ENCODE data around the gene OTUD4. TPM values are rescaled to one million over a fixed set of nuclear protein-coding genes. Genes with fewer than 3 reads are reported as not detected.

Gene OTUD4
- total and polyA plus RNA-seq, 2 donors = 15.3 to 18.8 TPM

DNA sequence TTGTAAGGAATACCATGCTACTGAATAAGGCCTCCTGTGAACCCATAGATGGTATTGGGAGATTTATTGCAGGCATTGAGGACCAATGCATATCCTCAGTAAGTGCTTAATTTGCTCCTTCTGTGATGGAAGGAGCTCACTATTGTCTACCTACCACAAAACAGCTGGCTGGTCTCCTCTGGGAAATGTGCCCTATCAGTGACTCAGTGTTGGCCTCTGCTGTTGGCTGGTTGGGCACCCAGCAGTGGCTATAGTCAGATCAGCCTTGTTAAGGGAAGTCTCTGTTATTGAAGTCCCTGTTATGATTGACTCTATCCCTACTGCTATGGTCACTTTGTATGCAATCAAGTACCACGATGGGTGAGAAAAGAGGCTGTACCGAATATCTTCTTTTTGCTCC lies 27.5 kb upstream of the OTUD4 start:
- no peaks in the 10 kb centered on the region for H3K9me3 ChIP-seq (ENCODE audit: control insufficient read depth in 2 of 2, insufficient read depth in 1 of 2, low read length in 1 of 2)
- WGBS = 98% methylated on average over 2 of the region's 2 CpGs

DNA sequence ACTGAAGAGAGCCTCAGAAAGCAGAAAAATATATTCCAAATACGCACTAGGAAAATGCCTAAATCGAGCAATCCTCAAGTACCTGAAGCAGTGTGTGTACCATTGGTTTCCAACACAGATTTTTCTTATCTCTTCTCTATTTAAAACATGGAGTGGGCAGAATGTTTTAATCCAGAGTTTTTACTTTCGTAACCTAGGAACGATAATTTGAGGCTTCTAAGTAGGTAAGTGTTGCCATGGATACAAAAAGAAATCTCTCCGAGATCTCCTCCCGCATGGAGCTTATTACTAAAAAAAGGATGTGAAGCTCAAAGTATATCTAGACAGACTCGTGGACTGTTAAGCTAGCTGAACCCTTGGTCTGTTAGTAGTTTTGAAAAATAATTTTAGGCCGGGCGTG lies 23.0 kb upstream of the OTUD4 start:
- no peaks in the 10 kb centered on the region for H3K9me3 ChIP-seq (ENCODE audit: control insufficient read depth in 2 of 2, insufficient read depth in 1 of 2, low read length in 1 of 2)
- DNase-seq (ENCODE audit: low read depth in 6 of 9, low spot score in 9 of 9) = no peak
- H3K27me3 ChIP-seq (ENCODE audit: control insufficient read depth in 2 of 2, insufficient read depth in 1 of 2, low read length in 1 of 2) = no peaks in the 10 kb centered on the region
- H3K36me3 ChIP-seq (ENCODE audit: control insufficient read depth in 2 of 2, insufficient read depth in 2 of 2, low read length in 1 of 2) = no peaks in the 10 kb centered on the region
- WGBS = 98% methylated on average over 9 of the region's 9 CpGs
- H3K4me1 ChIP-seq (ENCODE audit: control insufficient read depth in 2 of 2, insufficient read depth in 2 of 2, low read length in 2 of 2) = no peaks in the 10 kb centered on the region
- no peak overlapping the region for H3K27ac ChIP-seq (ENCODE audit: low read depth in 1 of 2, low read length in 1 of 2)
- no peak overlapping the region for H3K4me3 ChIP-seq (ENCODE audit: low read length in 2 of 2)

More for the DNA sequence above, 27.5 kb upstream of the OTUD4 start:
- no peaks in the 10 kb centered on the region for H3K27me3 ChIP-seq (ENCODE audit: control insufficient read depth in 2 of 2, insufficient read depth in 1 of 2, low read length in 1 of 2)
- no peak for DNase-seq (ENCODE audit: low read depth in 6 of 9, low spot score in 9 of 9)
- no peaks in the 10 kb centered on the region for H3K36me3 ChIP-seq (ENCODE audit: control insufficient read depth in 2 of 2, insufficient read depth in 2 of 2, low read length in 1 of 2)
- no peak overlapping the region for H3K27ac ChIP-seq (ENCODE audit: low read depth in 1 of 2, low read length in 1 of 2)
- no peaks in the 10 kb centered on the region for H3K4me1 ChIP-seq (ENCODE audit: control insufficient read depth in 2 of 2, insufficient read depth in 2 of 2, low read length in 2 of 2)
- H3K4me3 ChIP-seq (ENCODE audit: low read length in 2 of 2) = no peak overlapping the region

DNA sequence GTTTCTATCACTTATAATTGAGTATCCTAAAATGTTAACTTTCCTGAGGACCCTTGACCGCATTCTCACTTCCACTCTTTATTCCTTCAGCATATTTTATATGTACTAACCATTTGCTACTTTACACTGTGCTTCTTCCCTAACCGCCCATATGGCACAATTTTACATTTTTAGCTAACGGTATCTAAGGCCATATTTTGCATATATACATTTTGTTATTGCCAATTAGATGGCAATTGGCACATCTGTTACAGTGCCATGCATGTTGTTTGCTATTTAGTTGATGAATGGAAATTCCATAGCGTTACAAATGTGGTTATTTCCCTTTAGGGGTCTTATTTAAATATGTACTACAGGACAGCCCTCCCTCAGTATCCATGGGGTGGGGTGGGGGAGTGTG lies 20.0 kb upstream of the OTUD4 start:
- Histone ChIP-seq H3K27ac (ENCODE audit: low read depth in 1 of 2, low read length in 1 of 2) (no peak overlapping the region), H3K4me1 (ENCODE audit: control insufficient read depth in 2 of 2, insufficient read depth in 2 of 2, low read length in 2 of 2) (no peaks in the 10 kb centered on the region), H3K4me3 (ENCODE audit: low read length in 2 of 2) (no peak overlapping the region), H3K9me3 (ENCODE audit: control insufficient read depth in 2 of 2, insufficient read depth in 1 of 2, low read length in 1 of 2) (no peaks in the 10 kb centered on the region), H3K27me3 (ENCODE audit: control insufficient read depth in 2 of 2, insufficient read depth in 1 of 2, low read length in 1 of 2) (no peaks in the 10 kb centered on the region), H3K36me3 (ENCODE audit: control insufficient read depth in 2 of 2, insufficient read depth in 2 of 2, low read length in 1 of 2) (no peaks in the 10 kb centered on the region)
- DNase-seq (ENCODE audit: low read depth in 6 of 9, low spot score in 9 of 9) = no peak
- 98% methylated on average over 4 of the region's 4 CpGs for WGBS

DNA sequence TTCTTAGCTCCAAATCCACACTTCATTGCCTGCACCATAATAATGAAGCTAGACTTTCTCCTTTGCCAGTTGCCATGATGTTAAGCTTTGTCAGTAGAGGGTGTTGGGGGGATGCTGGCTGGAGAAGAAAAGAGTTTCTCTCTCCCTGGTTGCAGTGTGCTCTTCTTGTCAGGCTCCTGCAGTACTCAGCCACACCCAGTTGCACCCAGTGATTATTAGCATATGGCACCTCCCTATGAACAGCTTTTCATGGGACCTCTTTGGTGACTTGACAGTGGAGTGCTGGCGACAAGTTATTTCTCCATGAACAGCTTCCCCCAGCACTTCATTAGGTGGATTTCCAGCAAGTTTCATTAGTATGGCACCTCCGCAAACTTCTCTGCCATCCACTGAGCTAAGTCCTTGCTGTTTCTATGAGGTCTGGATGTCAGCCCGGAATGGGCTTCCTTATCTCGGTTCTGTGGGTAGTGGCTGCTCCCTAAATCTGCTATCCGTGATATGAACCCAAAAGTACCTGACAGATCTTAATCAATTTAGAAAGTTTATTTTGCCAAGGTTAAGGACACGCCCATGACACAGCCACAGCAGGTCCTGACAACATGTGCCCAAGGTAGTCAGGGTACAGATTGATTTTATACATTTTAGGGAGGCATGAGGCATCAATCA lies 18.8 kb upstream of the OTUD4 start:
- Histone ChIP-seq H3K4me3 (ENCODE audit: low read length in 2 of 2) (no peak overlapping the region), H3K27me3 (ENCODE audit: control insufficient read depth in 2 of 2, insufficient read depth in 1 of 2, low read length in 1 of 2) (no peaks in the 10 kb centered on the region), H3K9me3 (ENCODE audit: control insufficient read depth in 2 of 2, insufficient read depth in 1 of 2, low read length in 1 of 2) (no peaks in the 10 kb centered on the region), H3K27ac (ENCODE audit: low read depth in 1 of 2, low read length in 1 of 2) (no peak overlapping the region), H3K4me1 (ENCODE audit: control insufficient read depth in 2 of 2, insufficient read depth in 2 of 2, low read length in 2 of 2) (no peaks in the 10 kb centered on the region), H3K36me3 (ENCODE audit: control insufficient read depth in 2 of 2, insufficient read depth in 2 of 2, low read length in 1 of 2) (no peaks in the 10 kb centered on the region)
- no peak for DNase-seq (ENCODE audit: low read depth in 6 of 9, low spot score in 9 of 9)
- 97% methylated on average over 6 of the region's 6 CpGs for WGBS

DNA sequence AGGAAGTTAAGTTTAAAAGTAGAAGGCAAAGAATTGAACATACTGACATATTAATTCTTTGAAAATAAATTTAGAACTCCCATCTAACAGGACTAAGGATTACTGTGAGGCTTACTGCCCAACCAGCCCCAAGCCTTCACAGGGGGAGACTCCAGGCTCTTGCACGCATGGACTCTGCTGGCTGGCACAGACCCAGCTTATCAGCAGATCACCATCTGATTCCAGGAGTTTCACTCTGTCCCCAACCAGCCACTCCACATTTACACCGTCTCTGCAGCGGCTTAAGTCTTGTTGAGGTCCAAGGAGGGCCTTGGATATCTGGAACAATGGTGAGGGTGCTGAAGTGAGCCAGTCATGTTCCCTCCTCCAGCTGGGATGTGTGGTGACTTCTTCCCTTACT lies 16.4 kb upstream of the OTUD4 start:
- WGBS = 92% methylated on average over 3 of the region's 3 CpGs

DNA sequence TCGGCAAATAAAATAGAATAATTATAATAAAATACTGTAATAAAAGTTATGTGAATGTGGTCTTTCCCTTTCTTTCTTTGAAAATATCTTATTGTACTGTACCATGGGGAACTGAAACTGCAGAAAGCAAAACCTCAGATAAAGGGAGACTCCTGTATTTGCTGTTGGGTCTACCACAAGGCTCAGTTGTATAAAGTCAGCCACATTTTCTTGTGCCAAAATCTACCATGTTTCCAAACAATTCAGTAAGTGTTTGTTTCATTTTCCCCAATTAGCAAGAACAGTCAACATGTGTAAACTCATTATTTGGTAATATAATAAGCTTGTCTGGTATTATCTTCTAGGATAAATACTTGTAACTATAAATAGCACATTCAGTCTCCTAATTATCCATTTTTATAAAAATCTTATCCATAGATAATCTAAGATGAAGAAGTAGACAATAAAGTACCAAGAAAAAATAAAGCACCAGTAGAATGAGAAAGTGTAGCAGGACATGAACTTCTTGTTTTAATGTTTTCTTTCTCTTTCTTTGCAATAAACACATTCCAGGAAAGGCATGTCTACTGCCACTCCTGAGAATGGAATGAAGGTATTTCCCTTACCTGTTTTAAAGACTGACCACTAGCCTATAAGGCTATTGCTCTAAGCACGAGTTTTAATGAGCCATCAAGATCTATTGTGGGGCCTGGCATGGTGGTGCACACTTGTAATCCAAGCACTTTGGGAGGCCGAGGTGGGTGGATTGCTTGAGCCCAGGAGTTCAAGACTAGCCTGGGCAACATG lies 15.0 kb upstream of the OTUD4 start:
- H3K9me3 ChIP-seq (ENCODE audit: control insufficient read depth in 2 of 2, insufficient read depth in 1 of 2, low read length in 1 of 2) = no peaks in the 10 kb centered on the region
- no peak overlapping the region for H3K27ac ChIP-seq (ENCODE audit: low read depth in 1 of 2, low read length in 1 of 2)
- 93% methylated on average over 3 of the region's 3 CpGs for WGBS
- H3K4me3 ChIP-seq (ENCODE audit: low read length in 2 of 2) = no peak overlapping the region
- DNase-seq (ENCODE audit: low read depth in 6 of 9, low spot score in 9 of 9) = no peak
- no peaks in the 10 kb centered on the region for H3K27me3 ChIP-seq (ENCODE audit: control insufficient read depth in 2 of 2, insufficient read depth in 1 of 2, low read length in 1 of 2)
- H3K4me1 ChIP-seq (ENCODE audit: control insufficient read depth in 2 of 2, insufficient read depth in 2 of 2, low read length in 2 of 2) = no peaks in the 10 kb centered on the region
- no peaks in the 10 kb centered on the region for H3K36me3 ChIP-seq (ENCODE audit: control insufficient read depth in 2 of 2, insufficient read depth in 2 of 2, low read length in 1 of 2)

More for the DNA sequence above, 16.4 kb upstream of the OTUD4 start:
- Histone ChIP-seq H3K36me3 (ENCODE audit: control insufficient read depth in 2 of 2, insufficient read depth in 2 of 2, low read length in 1 of 2) (no peaks in the 10 kb centered on the region), H3K4me1 (ENCODE audit: control insufficient read depth in 2 of 2, insufficient read depth in 2 of 2, low read length in 2 of 2) (no peaks in the 10 kb centered on the region), H3K27me3 (ENCODE audit: control insufficient read depth in 2 of 2, insufficient read depth in 1 of 2, low read length in 1 of 2) (no peaks in the 10 kb centered on the region), H3K4me3 (ENCODE audit: low read length in 2 of 2) (no peak overlapping the region), H3K27ac (ENCODE audit: low read depth in 1 of 2, low read length in 1 of 2) (no peak overlapping the region), H3K9me3 (ENCODE audit: control insufficient read depth in 2 of 2, insufficient read depth in 1 of 2, low read length in 1 of 2) (no peaks in the 10 kb centered on the region)
- DNase-seq (ENCODE audit: low read depth in 6 of 9, low spot score in 9 of 9) = no peak

DNA sequence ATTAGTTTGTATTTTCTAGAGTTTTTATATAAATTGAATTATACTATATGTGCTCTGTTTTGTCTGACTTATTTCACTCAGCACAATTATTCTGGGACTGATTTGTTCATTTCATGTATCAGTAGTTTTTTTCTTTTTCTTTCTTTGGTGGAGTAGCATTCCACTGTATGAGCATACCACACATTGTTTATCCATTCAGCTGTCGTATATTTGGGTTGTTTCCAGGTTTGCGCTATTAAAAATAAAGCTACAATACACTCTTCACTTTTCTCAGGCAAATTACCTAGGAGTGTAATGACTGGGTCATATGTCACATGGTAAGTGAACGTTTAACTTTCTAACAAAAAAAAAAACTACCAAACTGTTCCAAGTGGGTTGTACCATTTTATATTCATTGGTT lies 9.6 kb upstream of the OTUD4 start:
- H3K27ac ChIP-seq (ENCODE audit: low read depth in 1 of 2, low read length in 1 of 2) = no peak overlapping the region
- H3K27me3 ChIP-seq (ENCODE audit: control insufficient read depth in 2 of 2, insufficient read depth in 1 of 2, low read length in 1 of 2) = no peaks in the 10 kb centered on the region
- no peaks in the 10 kb centered on the region for H3K36me3 ChIP-seq (ENCODE audit: control insufficient read depth in 2 of 2, insufficient read depth in 2 of 2, low read length in 1 of 2)
- no peaks in the 10 kb centered on the region for H3K4me1 ChIP-seq (ENCODE audit: control insufficient read depth in 2 of 2, insufficient read depth in 2 of 2, low read length in 2 of 2)
- WGBS = 95% methylated on average over 3 of the region's 3 CpGs
- DNase-seq (ENCODE audit: low read depth in 6 of 9, low spot score in 9 of 9) = no peak
- no peak overlapping the region for H3K4me3 ChIP-seq (ENCODE audit: low read length in 2 of 2)
- H3K9me3 ChIP-seq (ENCODE audit: control insufficient read depth in 2 of 2, insufficient read depth in 1 of 2, low read length in 1 of 2) = no peaks in the 10 kb centered on the region

DNA sequence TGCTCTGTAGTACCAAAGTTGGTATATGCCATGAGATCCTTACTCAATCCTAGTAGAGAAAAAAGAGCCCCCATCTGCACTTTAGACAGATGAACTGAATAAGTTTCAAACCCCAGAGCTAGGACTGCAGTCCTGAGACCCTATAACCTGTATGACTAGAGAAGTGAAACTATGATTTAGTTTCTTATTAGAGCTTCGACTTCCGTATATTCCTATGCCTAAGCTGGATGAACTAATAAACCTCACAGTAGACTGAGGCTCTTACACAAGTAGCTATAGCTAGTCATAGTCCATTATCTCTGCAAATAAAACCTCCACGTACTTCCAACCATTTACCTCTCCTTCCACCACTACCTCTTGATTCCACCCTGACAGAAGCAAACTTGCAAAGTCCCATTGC lies 6.3 kb upstream of the OTUD4 start:
- no peak for DNase-seq (ENCODE audit: low read depth in 6 of 9, low spot score in 9 of 9)
- WGBS = 91% methylated on average over 3 of the region's 3 CpGs
- H3K27me3 ChIP-seq (ENCODE audit: control insufficient read depth in 2 of 2, insufficient read depth in 1 of 2, low read length in 1 of 2) = no peaks in the 10 kb centered on the region
- H3K4me1 ChIP-seq (ENCODE audit: control insufficient read depth in 2 of 2, insufficient read depth in 2 of 2, low read length in 2 of 2) = peaks cover 0 to 2% of the 10 kb centered on the region in 2 donors
- H3K36me3 ChIP-seq (ENCODE audit: control insufficient read depth in 2 of 2, insufficient read depth in 2 of 2, low read length in 1 of 2) = no peaks in the 10 kb centered on the region
- no peak overlapping the region for H3K4me3 ChIP-seq (ENCODE audit: low read length in 2 of 2)
- no peaks in the 10 kb centered on the region for H3K9me3 ChIP-seq (ENCODE audit: control insufficient read depth in 2 of 2, insufficient read depth in 1 of 2, low read length in 1 of 2)
- no peak overlapping the region for H3K27ac ChIP-seq (ENCODE audit: low read depth in 1 of 2, low read length in 1 of 2)

DNA sequence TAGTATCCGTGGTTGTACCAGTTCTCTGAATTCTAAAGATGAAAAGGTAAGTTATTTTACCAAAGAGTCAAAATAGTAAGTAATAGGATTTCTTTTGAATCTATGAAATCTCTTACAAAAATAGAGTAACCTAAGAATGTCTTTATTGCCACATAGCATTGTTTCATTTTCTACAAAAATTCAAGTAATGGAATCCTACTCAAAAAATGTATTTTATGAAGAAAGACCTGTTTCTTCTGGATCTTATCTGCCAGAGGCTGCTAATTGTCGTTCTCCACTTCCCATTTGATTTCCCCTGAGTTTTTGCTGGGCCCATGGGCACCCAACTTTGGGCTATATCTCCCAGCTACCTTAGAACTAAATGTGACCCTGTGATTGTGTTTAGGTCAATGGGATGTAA lies 3.2 kb upstream of the OTUD4 start:
- H3K4me3 ChIP-seq (ENCODE audit: low read length in 2 of 2) = no peak overlapping the region
- no peaks in the 10 kb centered on the region for H3K27me3 ChIP-seq (ENCODE audit: control insufficient read depth in 2 of 2, insufficient read depth in 1 of 2, low read length in 1 of 2)
- no peaks in the 10 kb centered on the region for H3K9me3 ChIP-seq (ENCODE audit: control insufficient read depth in 2 of 2, insufficient read depth in 1 of 2, low read length in 1 of 2)
- no peak overlapping the region for H3K27ac ChIP-seq (ENCODE audit: low read depth in 1 of 2, low read length in 1 of 2)
- H3K36me3 ChIP-seq (ENCODE audit: control insufficient read depth in 2 of 2, insufficient read depth in 2 of 2, low read length in 1 of 2) = no peaks in the 10 kb centered on the region
- no peak for DNase-seq (ENCODE audit: low read depth in 6 of 9, low spot score in 9 of 9)
- 96% methylated on average over 2 of the region's 2 CpGs for WGBS
- H3K4me1 ChIP-seq (ENCODE audit: control insufficient read depth in 2 of 2, insufficient read depth in 2 of 2, low read length in 2 of 2) = peaks cover under 1 to 9% of the 10 kb centered on the region in 2 donors

Measured in thymus (tissue), 11 donors.